Measurements from ENCODE around the gene PHF3. TPM values are rescaled to one million over a fixed set of nuclear protein-coding genes. Genes with fewer than 3 reads are reported as not detected.

Gene PHF3
- total and polyA plus RNA-seq, 2 donors = 18.5 to 66.6 TPM

GRCh38 chr6:63661769-63662168 is 26.2 kb downstream of the PHF3 start:
- Histone ChIP-seq H3K4me1 (ENCODE audit: control insufficient read depth in 2 of 2, insufficient read depth in 2 of 2, low read length in 2 of 2) (no peaks in the 10 kb centered on the region), H3K36me3 (ENCODE audit: control insufficient read depth in 2 of 2, insufficient read depth in 2 of 2, low read length in 1 of 2) (no peaks in the 10 kb centered on the region), H3K9me3 (ENCODE audit: control insufficient read depth in 2 of 2, insufficient read depth in 1 of 2, low read length in 1 of 2) (no peaks in the 10 kb centered on the region), H3K4me3 (ENCODE audit: low read length in 2 of 2) (no peak overlapping the region), H3K27ac (ENCODE audit: low read depth in 1 of 2, low read length in 1 of 2) (no peak overlapping the region), H3K27me3 (ENCODE audit: control insufficient read depth in 2 of 2, insufficient read depth in 1 of 2, low read length in 1 of 2) (no peaks in the 10 kb centered on the region)
- no peak for DNase-seq (ENCODE audit: low read depth in 6 of 9, low spot score in 9 of 9)
- 98% methylated on average over 5 of the region's 5 CpGs for WGBS

GRCh38 chr6:63663147-63663955 is 27.7 kb downstream of the PHF3 start:
- 98% methylated on average over 5 of the region's 5 CpGs for WGBS
- H3K4me3 ChIP-seq (ENCODE audit: low read length in 2 of 2) = no peak overlapping the region
- no peaks in the 10 kb centered on the region for H3K36me3 ChIP-seq (ENCODE audit: control insufficient read depth in 2 of 2, insufficient read depth in 2 of 2, low read length in 1 of 2)
- no peaks in the 10 kb centered on the region for H3K27me3 ChIP-seq (ENCODE audit: control insufficient read depth in 2 of 2, insufficient read depth in 1 of 2, low read length in 1 of 2)
- no peak overlapping the region for H3K27ac ChIP-seq (ENCODE audit: low read depth in 1 of 2, low read length in 1 of 2)
- no peaks in the 10 kb centered on the region for H3K9me3 ChIP-seq (ENCODE audit: control insufficient read depth in 2 of 2, insufficient read depth in 1 of 2, low read length in 1 of 2)
- H3K4me1 ChIP-seq (ENCODE audit: control insufficient read depth in 2 of 2, insufficient read depth in 2 of 2, low read length in 2 of 2) = no peaks in the 10 kb centered on the region
- DNase-seq (ENCODE audit: low read depth in 6 of 9, low spot score in 9 of 9) = no peak

- H3K4me3 ChIP-seq (ENCODE audit: low read length in 2 of 2) = no peak overlapping the region
- H3K36me3 ChIP-seq (ENCODE audit: control insufficient read depth in 2 of 2, insufficient read depth in 2 of 2, low read length in 1 of 2) = no peaks in the 10 kb centered on the region
- no peaks in the 10 kb centered on the region for H3K4me1 ChIP-seq (ENCODE audit: control insufficient read depth in 2 of 2, insufficient read depth in 2 of 2, low read length in 2 of 2)
- no peak overlapping the region for H3K27ac ChIP-seq (ENCODE audit: low read depth in 1 of 2, low read length in 1 of 2)
- no peaks in the 10 kb centered on the region for H3K9me3 ChIP-seq (ENCODE audit: control insufficient read depth in 2 of 2, insufficient read depth in 1 of 2, low read length in 1 of 2)
- DNase-seq (ENCODE audit: low read depth in 6 of 9, low spot score in 9 of 9) = no peak
- no peaks in the 10 kb centered on the region for H3K27me3 ChIP-seq (ENCODE audit: control insufficient read depth in 2 of 2, insufficient read depth in 1 of 2, low read length in 1 of 2)
These were observed 28.3 kb downstream of the PHF3 start for GRCh38 chr6:63663956-63664281.

GRCh38 chr6:63671098-63671754 is 35.6 kb downstream of the PHF3 start:
- no peaks in the 10 kb centered on the region for H3K4me1 ChIP-seq (ENCODE audit: control insufficient read depth in 2 of 2, insufficient read depth in 2 of 2, low read length in 2 of 2)
- no peak for DNase-seq (ENCODE audit: low read depth in 6 of 9, low spot score in 9 of 9)
- H3K4me3 ChIP-seq (ENCODE audit: low read length in 2 of 2) = no peak overlapping the region
- no peak overlapping the region for H3K27ac ChIP-seq (ENCODE audit: low read depth in 1 of 2, low read length in 1 of 2)
- H3K36me3 ChIP-seq (ENCODE audit: control insufficient read depth in 2 of 2, insufficient read depth in 2 of 2, low read length in 1 of 2) = peaks cover 3 to 10% of the 10 kb centered on the region in 2 donors
- no peaks in the 10 kb centered on the region for H3K27me3 ChIP-seq (ENCODE audit: control insufficient read depth in 2 of 2, insufficient read depth in 1 of 2, low read length in 1 of 2)
- no peaks in the 10 kb centered on the region for H3K9me3 ChIP-seq (ENCODE audit: control insufficient read depth in 2 of 2, insufficient read depth in 1 of 2, low read length in 1 of 2)
- 91% methylated on average over 6 of the region's 6 CpGs for WGBS

GRCh38 chr6:63672582-63673129 is 37.1 kb downstream of the PHF3 start:
- Histone ChIP-seq H3K9me3 (ENCODE audit: control insufficient read depth in 2 of 2, insufficient read depth in 1 of 2, low read length in 1 of 2) (no peaks in the 10 kb centered on the region), H3K27ac (ENCODE audit: low read depth in 1 of 2, low read length in 1 of 2) (no peak overlapping the region), H3K4me3 (ENCODE audit: low read length in 2 of 2) (no peak overlapping the region), H3K27me3 (ENCODE audit: control insufficient read depth in 2 of 2, insufficient read depth in 1 of 2, low read length in 1 of 2) (no peaks in the 10 kb centered on the region), H3K4me1 (ENCODE audit: control insufficient read depth in 2 of 2, insufficient read depth in 2 of 2, low read length in 2 of 2) (no peaks in the 10 kb centered on the region), H3K36me3 (ENCODE audit: control insufficient read depth in 2 of 2, insufficient read depth in 2 of 2, low read length in 1 of 2) (peaks cover 3 to 10% of the 10 kb centered on the region in 2 donors)
- DNase-seq (ENCODE audit: low read depth in 6 of 9, low spot score in 9 of 9) = no peak
- 94% methylated on average over 3 of the region's 3 CpGs for WGBS

- no peaks in the 10 kb centered on the region for H3K4me1 ChIP-seq (ENCODE audit: control insufficient read depth in 2 of 2, insufficient read depth in 2 of 2, low read length in 2 of 2)
- WGBS = 97% methylated on average over 2 of the region's 2 CpGs
These were observed 38.1 kb downstream of the PHF3 start for GRCh38 chr6:63673692-63674091.

GRCh38 chr6:63674635-63675034 is 39.0 kb downstream of the PHF3 start:
- 96% methylated on average over 3 of the region's 3 CpGs for WGBS
- no peak overlapping the region for H3K4me3 ChIP-seq (ENCODE audit: low read length in 2 of 2)
- peaks cover 3 to 10% of the 10 kb centered on the region in 2 donors for H3K36me3 ChIP-seq (ENCODE audit: control insufficient read depth in 2 of 2, insufficient read depth in 2 of 2, low read length in 1 of 2)
- H3K4me1 ChIP-seq (ENCODE audit: control insufficient read depth in 2 of 2, insufficient read depth in 2 of 2, low read length in 2 of 2) = no peaks in the 10 kb centered on the region
- no peak overlapping the region for H3K27ac ChIP-seq (ENCODE audit: low read depth in 1 of 2, low read length in 1 of 2)
- no peaks in the 10 kb centered on the region for H3K27me3 ChIP-seq (ENCODE audit: control insufficient read depth in 2 of 2, insufficient read depth in 1 of 2, low read length in 1 of 2)
- no peak for DNase-seq (ENCODE audit: low read depth in 6 of 9, low spot score in 9 of 9)
- no peaks in the 10 kb centered on the region for H3K9me3 ChIP-seq (ENCODE audit: control insufficient read depth in 2 of 2, insufficient read depth in 1 of 2, low read length in 1 of 2)

More at GRCh38 chr6:63673692-63674091, 38.1 kb downstream of the PHF3 start:
- Histone ChIP-seq H3K27me3 (ENCODE audit: control insufficient read depth in 2 of 2, insufficient read depth in 1 of 2, low read length in 1 of 2) (no peaks in the 10 kb centered on the region), H3K27ac (ENCODE audit: low read depth in 1 of 2, low read length in 1 of 2) (no peak overlapping the region), H3K36me3 (ENCODE audit: control insufficient read depth in 2 of 2, insufficient read depth in 2 of 2, low read length in 1 of 2) (peaks cover 3 to 10% of the 10 kb centered on the region in 2 donors), H3K9me3 (ENCODE audit: control insufficient read depth in 2 of 2, insufficient read depth in 1 of 2, low read length in 1 of 2) (no peaks in the 10 kb centered on the region), H3K4me3 (ENCODE audit: low read length in 2 of 2) (no peak overlapping the region)
- no peak for DNase-seq (ENCODE audit: low read depth in 6 of 9, low spot score in 9 of 9)

GRCh38 chr6:63675138-63675537 is 39.5 kb downstream of the PHF3 start:
- Histone ChIP-seq H3K9me3 (ENCODE audit: control insufficient read depth in 2 of 2, insufficient read depth in 1 of 2, low read length in 1 of 2) (no peaks in the 10 kb centered on the region), H3K4me1 (ENCODE audit: control insufficient read depth in 2 of 2, insufficient read depth in 2 of 2, low read length in 2 of 2) (no peaks in the 10 kb centered on the region), H3K36me3 (ENCODE audit: control insufficient read depth in 2 of 2, insufficient read depth in 2 of 2, low read length in 1 of 2) (peaks cover 3 to 13% of the 10 kb centered on the region in 2 donors), H3K27ac (ENCODE audit: low read depth in 1 of 2, low read length in 1 of 2) (no peak overlapping the region), H3K27me3 (ENCODE audit: control insufficient read depth in 2 of 2, insufficient read depth in 1 of 2, low read length in 1 of 2) (no peaks in the 10 kb centered on the region), H3K4me3 (ENCODE audit: low read length in 2 of 2) (no peak overlapping the region)
- no peak for DNase-seq (ENCODE audit: low read depth in 6 of 9, low spot score in 9 of 9)
- 97% methylated on average over 1 of the region's 1 CpG for WGBS

- DNase-seq (ENCODE audit: low read depth in 6 of 9, low spot score in 9 of 9) = no peak
These were observed 41.0 kb downstream of the PHF3 start for GRCh38 chr6:63676412-63677114.

More at GRCh38 chr6:63676412-63677114, 41.0 kb downstream of the PHF3 start:
- Histone ChIP-seq H3K36me3 (ENCODE audit: control insufficient read depth in 2 of 2, insufficient read depth in 2 of 2, low read length in 1 of 2) (peaks cover 3 to 19% of the 10 kb centered on the region in 2 donors), H3K4me1 (ENCODE audit: control insufficient read depth in 2 of 2, insufficient read depth in 2 of 2, low read length in 2 of 2) (no peaks in the 10 kb centered on the region), H3K27ac (ENCODE audit: low read depth in 1 of 2, low read length in 1 of 2) (no peak overlapping the region), H3K27me3 (ENCODE audit: control insufficient read depth in 2 of 2, insufficient read depth in 1 of 2, low read length in 1 of 2) (no peaks in the 10 kb centered on the region), H3K4me3 (ENCODE audit: low read length in 2 of 2) (no peak overlapping the region), H3K9me3 (ENCODE audit: control insufficient read depth in 2 of 2, insufficient read depth in 1 of 2, low read length in 1 of 2) (no peaks in the 10 kb centered on the region)
- 95% methylated on average over 3 of the region's 3 CpGs for WGBS
